HCT116 (cell line): Measurements from ENCODE around the gene HAND2.

ENCODE experiments used
- ATF3 ChIP-seq: IDR thresholded peaks from 2 replicates; pipeline ENCODE4 v1.6.1; 2012
- CEBPB ChIP-seq: IDR thresholded peaks from 2 replicates; pipeline ENCODE4 v1.6.1; 2012; ENCODE audit warnings: low read depth
- CTCF ChIP-seq, 3 experiments: fragments of 200-600 bp in 1 of 3; sonication (generic) in 1 of 3; IDR thresholded peaks in 2 of 3; conservative IDR thresholded peaks in 1 of 3; 2 replicates each; pipeline ENCODE4 v1.5.1; 2012 to 2017; ENCODE audit warnings: low read depth in 2 of 3, low read length in 2 of 3, antibody characterized with exemption in 1 of 3, borderline replicate concordance in 1 of 3, control low read depth in 1 of 3, mild to moderate bottlenecking in 1 of 3, mixed read lengths in 1 of 3, mixed run types in 1 of 3, moderate library complexity in 1 of 3; ENCODE audit not compliant: insufficient read depth in 1 of 3
- EZH2 ChIP-seq: fragments of 200-600 bp; sonication (generic); IDR thresholded peaks from 2 replicates; pipeline ENCODE4 v1.6.1; 2017; ENCODE audit warnings: antibody characterized with exemption, mixed run types
- JUND ChIP-seq: IDR thresholded peaks from 2 replicates; pipeline ENCODE4 v1.6.1; 2012
- MAX ChIP-seq: IDR thresholded peaks from 2 replicates; pipeline ENCODE4 v1.6.1; 2012
- POLR2A ChIP-seq: IDR thresholded peaks from 2 replicates; pipeline ENCODE4 v1.7.0; 2011; ENCODE audit warnings: borderline replicate concordance; ENCODE audit not compliant: insufficient read depth, insufficient read length; ENCODE audit errors: extremely low read depth
- SIN3A ChIP-seq: IDR thresholded peaks from 2 replicates; pipeline ENCODE4 v1.6.1; 2012; ENCODE audit warnings: low read depth
- TF ChIP-seq, protein P1 (sequence below): IDR thresholded peaks from 2 replicates; pipeline ENCODE4 v1.6.1; 2012; ENCODE audit warnings: low read depth

- no peak for TF ChIP-seq SIN3A
- no peak for TF ChIP-seq EZH2
- no peak for TF ChIP-seq POLR2A
- no peak for TF ChIP-seq JUND
- TF ChIP-seq CTCF (IDR thresholded peaks at IDR 0.05 in 2 of 3, conservative IDR thresholded peaks at IDR 0.05 in 1 of 3; ENCODE audit: borderline replicate concordance in 1 of 3, insufficient read depth in 1 of 3, low read depth in 2 of 3, low read length in 2 of 3): no peak
- TF ChIP-seq ATF3: no peak
- no peak for TF ChIP-seq CEBPB
- no peak for TF ChIP-seq MAX
- TF ChIP-seq, protein P1, sequence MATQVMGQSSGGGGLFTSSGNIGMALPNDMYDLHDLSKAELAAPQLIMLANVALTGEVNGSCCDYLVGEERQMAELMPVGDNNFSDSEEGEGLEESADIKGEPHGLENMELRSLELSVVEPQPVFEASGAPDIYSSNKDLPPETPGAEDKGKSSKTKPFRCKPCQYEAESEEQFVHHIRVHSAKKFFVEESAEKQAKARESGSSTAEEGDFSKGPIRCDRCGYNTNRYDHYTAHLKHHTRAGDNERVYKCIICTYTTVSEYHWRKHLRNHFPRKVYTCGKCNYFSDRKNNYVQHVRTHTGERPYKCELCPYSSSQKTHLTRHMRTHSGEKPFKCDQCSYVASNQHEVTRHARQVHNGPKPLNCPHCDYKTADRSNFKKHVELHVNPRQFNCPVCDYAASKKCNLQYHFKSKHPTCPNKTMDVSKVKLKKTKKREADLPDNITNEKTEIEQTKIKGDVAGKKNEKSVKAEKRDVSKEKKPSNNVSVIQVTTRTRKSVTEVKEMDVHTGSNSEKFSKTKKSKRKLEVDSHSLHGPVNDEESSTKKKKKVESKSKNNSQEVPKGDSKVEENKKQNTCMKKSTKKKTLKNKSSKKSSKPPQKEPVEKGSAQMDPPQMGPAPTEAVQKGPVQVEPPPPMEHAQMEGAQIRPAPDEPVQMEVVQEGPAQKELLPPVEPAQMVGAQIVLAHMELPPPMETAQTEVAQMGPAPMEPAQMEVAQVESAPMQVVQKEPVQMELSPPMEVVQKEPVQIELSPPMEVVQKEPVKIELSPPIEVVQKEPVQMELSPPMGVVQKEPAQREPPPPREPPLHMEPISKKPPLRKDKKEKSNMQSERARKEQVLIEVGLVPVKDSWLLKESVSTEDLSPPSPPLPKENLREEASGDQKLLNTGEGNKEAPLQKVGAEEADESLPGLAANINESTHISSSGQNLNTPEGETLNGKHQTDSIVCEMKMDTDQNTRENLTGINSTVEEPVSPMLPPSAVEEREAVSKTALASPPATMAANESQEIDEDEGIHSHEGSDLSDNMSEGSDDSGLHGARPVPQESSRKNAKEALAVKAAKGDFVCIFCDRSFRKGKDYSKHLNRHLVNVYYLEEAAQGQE: no peak
These were observed 51.1 kb downstream of the HAND2 start for GRCh38 chr4:173478913-173479283.
